HG03457 (cell line): ENCODE data around the gene RDH5.

Experiments used
- ATAC-seq: cut with Tn5 transposase; IDR thresholded peaks from one replicate; pipeline ENCODE4 v1.9.1; 2021; ENCODE audit warnings: moderate number of reproducible peaks; ENCODE audit not compliant: unreplicated experiment

Gene RDH5

GRCh38 chr12:55695349-55695748 is 24.8 kb upstream of the RDH5 start:
- no peak for ATAC-seq

GRCh38 chr12:55696141-55696540 is 24.1 kb upstream of the RDH5 start:
- ATAC-seq = no peak

- ATAC-seq = no peak
Measured at GRCh38 chr12:55696796-55697462, 23.3 kb upstream of the RDH5 start.

- ATAC-seq = no peak
Measured at GRCh38 chr12:55697686-55698085, 22.5 kb upstream of the RDH5 start.

- ATAC-seq = no peak
Measured at GRCh38 chr12:55698241-55698955, 21.8 kb upstream of the RDH5 start.

- no peak for ATAC-seq
Measured at GRCh38 chr12:55698965-55699364, 21.2 kb upstream of the RDH5 start.

- ATAC-seq = no peak
Measured at GRCh38 chr12:55699471-55700055, 20.6 kb upstream of the RDH5 start.

- no peak for ATAC-seq
Measured at GRCh38 chr12:55700255-55701018, 19.8 kb upstream of the RDH5 start.

- no peak for ATAC-seq
Measured at GRCh38 chr12:55702861-55703260, 17.3 kb upstream of the RDH5 start.

- no peak for ATAC-seq
Measured at GRCh38 chr12:55703288-55703687, 16.9 kb upstream of the RDH5 start.

GRCh38 chr12:55703901-55704761 is 16.1 kb upstream of the RDH5 start:
- ATAC-seq = no peak

- ATAC-seq = no peak
Measured at GRCh38 chr12:55704824-55705718, 15.1 kb upstream of the RDH5 start.

- ATAC-seq = no peak
Measured at GRCh38 chr12:55705782-55706402, 14.3 kb upstream of the RDH5 start.

- no peak for ATAC-seq
Measured at GRCh38 chr12:55706568-55707218, 13.5 kb upstream of the RDH5 start.

- ATAC-seq = no peak
Measured at GRCh38 chr12:55707219-55707671, 12.9 kb upstream of the RDH5 start.

- no peak for ATAC-seq
Measured at GRCh38 chr12:55707841-55708694, 12.1 kb upstream of the RDH5 start, which contains the start of gene ITGA7. Gene ITGA7 (minus strand): TSS chr12:55707904. CDS start chr12:55707682, 222 bp downstream.

GRCh38 chr12:55708695-55709233 is 11.4 kb upstream of the RDH5 start:
- ATAC-seq = no peak
